KOPT-K1 (cell line): ENCODE results near the gene CHST11.
A peak's percentile ranks its signal among the peaks of the same experiment; 100 is the strongest.

Source experiments
- H3K27ac ChIP-seq: fragments of 200-600 bp; sonication (generic); 2 replicates; pipeline ENCODE4 v1.5.1; 2016; ENCODE audit warnings: antibody characterized with exemption, mild to moderate bottlenecking, low read depth, low read length; ENCODE audit not compliant: poor library complexity, severe bottlenecking
- H3K36me3 ChIP-seq: fragments of 200-600 bp; sonication (generic); 2 replicates; pipeline ENCODE4 v1.5.1; 2017; ENCODE audit warnings: antibody characterized with exemption, mild to moderate bottlenecking, low read length, moderate library complexity; ENCODE audit not compliant: insufficient read depth
- H3K9me3 ChIP-seq: fragments of 200-600 bp; sonication (generic); 2 replicates; pipeline ENCODE4 v1.5.1; 2017; ENCODE audit warnings: antibody characterized with exemption, low read length, mild to moderate bottlenecking; ENCODE audit not compliant: insufficient read depth, poor library complexity, severe bottlenecking

The CHST11 gene

DNA sequence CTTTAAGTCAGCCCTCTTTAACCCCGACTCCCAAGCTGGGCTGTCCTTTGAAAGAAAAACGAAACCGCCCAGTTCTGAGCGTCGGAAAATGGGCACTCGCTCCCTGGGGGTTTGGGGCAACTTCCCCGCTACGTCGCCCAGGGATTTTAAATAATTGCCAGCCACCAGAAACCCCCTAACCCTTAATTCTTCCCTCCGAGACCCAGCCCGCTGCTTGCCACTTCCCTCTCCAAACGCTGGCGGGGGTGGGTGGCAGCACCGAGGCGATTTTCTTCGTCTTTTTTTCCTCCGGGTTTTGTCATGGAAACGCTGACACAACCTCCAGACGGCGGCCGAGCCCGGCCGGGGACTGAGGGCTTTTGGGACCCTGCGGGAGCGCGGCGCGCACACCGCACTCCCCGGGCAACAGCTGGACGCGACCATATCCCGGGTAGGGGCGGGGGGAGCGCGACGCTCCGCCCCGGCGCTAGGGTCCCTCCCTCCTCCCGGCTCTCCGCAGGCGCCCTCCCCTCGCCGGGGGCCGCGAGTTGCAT is at the start of gene CHST11:
CHST11 (plus strand) TSS at position 532 of the 533 bp plus-strand sequence.
- no peaks in the 10 kb centered on the region for H3K9me3 ChIP-seq
- H3K36me3 ChIP-seq, result peaks cover 34% of the 10 kb centered on the region
- H3K27ac ChIP-seq, result peak within 1 kb of the TSS; percentile 96

DNA sequence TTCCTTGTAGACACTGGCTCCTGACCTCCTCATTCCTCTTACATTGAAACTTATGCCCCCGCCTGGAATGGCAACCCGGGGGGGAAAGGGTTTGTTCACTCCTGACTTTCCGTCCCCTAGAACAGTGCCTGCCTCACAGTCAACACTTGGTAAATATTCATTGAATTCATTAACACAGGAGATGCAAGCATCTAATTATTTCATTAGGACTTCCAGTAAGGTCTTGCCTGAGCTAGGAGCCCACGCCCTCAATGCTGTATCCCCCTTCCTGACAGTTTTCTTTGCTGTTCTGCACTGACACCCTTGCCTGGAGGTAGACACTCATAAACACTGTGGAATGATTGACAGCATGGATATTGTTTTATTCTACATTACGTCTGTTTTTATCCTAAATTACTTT is 49.3 kb upstream of the CHST11 start:
- Histone ChIP-seq H3K9me3 (no peaks in the 10 kb centered on the region), H3K36me3 (no peaks in the 10 kb centered on the region), H3K27ac (no peak overlapping the region)

DNA sequence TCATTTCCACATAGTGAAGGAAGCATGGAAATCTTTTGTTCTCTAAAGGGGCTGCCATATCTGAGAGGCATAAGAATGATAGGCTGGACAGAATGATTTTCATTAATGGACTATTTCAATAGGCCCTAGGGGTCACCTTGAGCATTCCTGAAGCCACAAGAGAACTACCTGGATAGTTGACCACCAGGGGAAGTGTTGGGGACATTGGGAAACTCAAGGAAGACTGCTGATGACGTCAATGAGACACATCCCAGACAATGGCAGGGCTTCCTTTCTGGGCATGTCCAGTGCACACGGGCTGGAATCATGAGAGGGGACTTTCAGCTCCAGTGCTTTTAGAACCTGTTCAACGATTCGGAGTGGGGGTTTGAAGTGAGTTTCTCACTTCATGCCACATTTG is 48.8 kb upstream of the CHST11 start:
- H3K9me3 ChIP-seq, result no peaks in the 10 kb centered on the region
- H3K36me3 ChIP-seq, result no peaks in the 10 kb centered on the region
- H3K27ac ChIP-seq, result no peak overlapping the region

DNA sequence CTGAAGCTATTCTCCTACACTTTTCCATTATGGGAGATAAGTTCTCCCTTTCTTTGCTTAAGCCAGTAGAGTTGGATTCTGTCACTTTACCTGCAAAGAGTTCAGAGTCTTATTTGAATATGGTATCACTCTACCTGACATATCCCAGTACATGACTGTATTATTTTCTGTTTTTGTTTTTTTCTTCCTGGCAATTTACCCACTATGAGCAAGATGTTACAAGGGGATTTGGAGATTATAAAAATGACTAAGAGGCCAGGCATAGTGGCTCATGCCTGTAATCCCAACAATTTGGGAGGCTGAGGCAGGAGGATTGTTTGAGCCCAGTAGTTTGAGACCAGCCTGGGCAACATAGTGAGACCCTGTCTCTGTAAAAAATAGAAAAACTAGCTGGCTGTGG is 46.4 kb upstream of the CHST11 start:
- Histone ChIP-seq H3K27ac (no peak overlapping the region), H3K9me3 (no peaks in the 10 kb centered on the region), H3K36me3 (no peaks in the 10 kb centered on the region)

DNA sequence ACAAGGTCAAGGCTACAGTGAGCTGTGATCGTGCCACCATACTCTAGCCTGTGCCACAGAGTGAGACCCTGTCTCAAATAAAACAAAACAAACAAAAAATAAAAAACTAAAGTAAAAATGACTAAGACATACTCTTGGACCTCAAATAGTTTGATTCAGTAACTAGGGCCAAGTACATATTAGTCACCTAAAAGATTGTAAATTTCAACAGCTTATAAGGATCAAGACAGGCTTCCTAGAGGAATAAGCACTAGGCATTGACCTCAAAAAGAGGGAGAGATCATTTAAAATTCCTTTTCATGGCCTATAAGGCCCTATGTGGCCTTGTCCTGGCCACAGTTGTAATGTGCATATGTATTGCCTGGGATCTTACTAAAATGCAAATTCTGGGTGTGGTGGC is 46.0 kb upstream of the CHST11 start:
- H3K36me3 ChIP-seq, result no peaks in the 10 kb centered on the region
- H3K9me3 ChIP-seq, result no peaks in the 10 kb centered on the region
- no peak overlapping the region for H3K27ac ChIP-seq

DNA sequence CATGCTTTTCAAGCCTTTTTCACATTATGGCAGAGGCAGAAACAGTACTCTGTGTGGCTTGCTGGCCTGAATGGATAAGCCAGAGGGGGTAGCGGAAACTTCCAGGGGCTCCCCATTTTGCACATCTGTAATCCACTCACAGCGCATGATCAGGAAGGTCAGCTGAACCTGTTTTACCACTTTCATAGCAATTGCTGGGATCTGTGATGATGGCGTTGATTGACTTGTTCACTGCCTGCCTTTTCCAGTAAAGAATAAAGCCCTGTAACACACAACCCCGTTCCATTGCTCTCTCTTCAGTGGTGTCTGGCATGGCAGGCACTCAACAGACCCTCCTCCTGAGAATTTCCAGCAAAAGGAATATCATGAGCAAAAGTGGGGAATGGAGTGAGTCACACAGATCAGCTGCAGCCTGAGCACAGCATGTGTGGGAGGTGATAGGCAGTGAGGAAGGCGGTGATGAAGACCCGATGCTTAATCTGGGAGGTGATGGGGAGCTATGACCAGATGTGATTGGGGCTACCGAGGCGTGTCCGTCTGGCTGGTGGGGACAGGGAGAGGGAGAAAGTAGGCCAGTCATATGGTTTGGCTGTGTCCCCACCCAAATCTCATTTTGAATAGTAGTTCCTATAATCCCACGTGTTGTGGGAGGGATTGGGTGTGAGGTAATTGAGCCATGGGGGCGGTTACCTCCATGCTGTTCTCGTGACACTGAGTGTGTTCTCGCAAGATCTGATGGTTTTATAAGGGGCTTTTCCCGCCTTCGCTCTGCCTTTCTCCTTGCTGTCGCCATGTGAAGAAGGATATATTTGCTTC is 44.7 kb upstream of the CHST11 start:
- no peak overlapping the region for H3K27ac ChIP-seq
- H3K9me3 ChIP-seq, result no peaks in the 10 kb centered on the region
- H3K36me3 ChIP-seq, result no peaks in the 10 kb centered on the region

DNA sequence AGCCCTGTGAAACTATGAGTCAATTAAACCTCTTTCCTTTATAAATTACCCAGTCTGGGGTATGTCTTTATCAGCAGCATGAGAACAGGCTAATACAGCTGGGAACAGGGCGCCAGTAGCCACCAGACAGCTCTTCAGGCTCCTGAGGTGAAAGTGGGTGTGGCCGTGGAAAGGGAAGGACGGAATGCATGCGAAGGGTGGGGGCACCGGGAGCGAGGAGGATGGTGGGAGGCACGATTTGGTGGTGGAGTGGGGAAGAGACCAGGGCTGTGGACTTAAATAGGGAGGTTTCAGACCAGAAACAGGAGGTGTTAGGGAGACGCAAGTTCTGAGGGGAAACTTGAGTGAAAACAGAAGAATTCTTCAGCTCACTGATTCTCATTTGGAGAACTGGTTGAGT is 44.1 kb upstream of the CHST11 start:
- Histone ChIP-seq H3K9me3 (no peaks in the 10 kb centered on the region), H3K36me3 (no peaks in the 10 kb centered on the region), H3K27ac (no peak overlapping the region)

DNA sequence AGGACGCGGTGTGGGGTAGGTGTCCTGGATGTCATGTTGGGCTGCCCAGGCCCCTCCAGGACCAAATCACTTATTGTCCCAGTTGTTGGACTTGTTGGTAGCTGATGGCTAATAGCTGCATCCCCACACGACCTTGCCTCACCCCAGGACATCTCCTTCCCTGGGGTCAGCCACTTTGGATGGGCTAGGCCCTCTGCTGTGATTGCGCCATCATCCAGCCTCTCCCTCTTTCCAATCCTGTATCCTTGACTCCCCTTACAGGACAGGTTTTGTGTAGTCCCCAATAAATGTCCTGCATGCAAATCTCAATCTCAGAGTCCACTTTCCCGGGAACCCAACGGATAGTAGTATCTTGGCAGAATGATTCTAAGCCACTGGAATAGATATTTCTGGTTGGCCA is 43.4 kb upstream of the CHST11 start:
- Histone ChIP-seq H3K36me3 (no peaks in the 10 kb centered on the region), H3K27ac (no peak overlapping the region), H3K9me3 (no peaks in the 10 kb centered on the region)

DNA sequence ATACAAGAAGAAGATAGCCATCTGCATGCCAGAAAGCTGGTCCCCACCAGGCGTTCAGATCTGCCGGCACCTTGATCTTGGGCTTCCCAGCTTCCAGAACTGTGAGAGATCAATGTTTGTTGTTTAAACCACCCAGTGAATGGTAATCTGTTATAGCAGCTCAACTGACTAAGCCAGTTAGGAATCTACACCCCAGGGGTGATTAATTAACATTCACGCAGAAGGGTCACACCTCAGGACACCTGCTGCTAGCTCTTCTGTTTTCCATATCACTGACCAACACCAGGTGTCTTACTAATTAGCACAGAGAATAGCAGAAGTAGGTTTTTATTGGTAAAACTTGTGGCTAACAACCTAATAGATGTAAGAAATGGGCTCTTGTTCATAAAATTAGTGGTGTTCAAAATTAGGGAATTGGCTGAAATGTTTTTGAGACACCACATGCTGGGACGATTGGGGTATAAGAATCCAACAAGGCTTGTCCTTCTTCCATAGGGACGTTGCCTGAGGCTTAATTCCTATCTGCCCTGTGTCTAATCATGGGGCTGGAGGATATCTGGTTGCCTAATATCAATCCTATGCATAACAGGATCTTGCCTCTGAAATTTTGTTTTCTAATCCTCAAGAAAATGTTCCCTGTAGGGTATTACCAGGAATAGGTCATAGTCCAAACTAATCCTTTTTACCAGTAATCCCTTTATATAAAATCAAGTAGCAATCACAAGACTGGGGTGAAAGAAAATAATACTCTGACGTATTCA is 42.0 kb upstream of the CHST11 start:
- Histone ChIP-seq H3K36me3 (no peaks in the 10 kb centered on the region), H3K27ac (no peak overlapping the region)

DNA sequence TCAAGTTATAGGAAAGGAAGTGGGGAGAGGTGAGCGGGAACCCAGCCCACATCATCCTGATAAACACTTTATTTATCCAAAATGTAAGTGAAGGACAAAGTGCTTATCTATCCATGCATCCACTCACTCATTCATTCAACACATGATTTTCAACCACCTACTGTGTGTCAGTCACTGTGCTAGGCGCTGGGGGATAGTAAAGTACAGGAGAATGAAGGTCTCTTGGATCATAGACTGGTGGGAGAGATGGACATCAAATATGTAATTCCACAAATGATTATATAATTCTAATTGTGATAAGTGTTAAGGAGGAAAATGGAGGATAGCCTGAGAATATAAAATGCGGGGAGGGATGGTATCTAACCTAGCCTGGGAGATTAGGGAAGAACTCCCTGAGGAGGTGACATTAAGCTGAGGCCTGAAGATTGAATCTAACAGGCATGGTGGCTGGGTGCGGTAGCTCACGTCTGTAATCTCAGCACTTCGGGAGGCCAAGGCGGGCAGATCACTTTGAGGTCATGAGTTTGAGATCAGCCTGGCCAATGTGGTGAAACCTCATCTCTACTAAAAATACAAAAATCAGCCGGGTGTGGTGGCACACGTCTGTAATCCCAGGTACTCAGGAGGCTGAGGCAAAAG is 41.3 kb upstream of the CHST11 start:
- no peaks in the 10 kb centered on the region for H3K9me3 ChIP-seq
- no peaks in the 10 kb centered on the region for H3K36me3 ChIP-seq
- H3K27ac ChIP-seq, result peak overlapping the region; percentile 41

More for the DNA sequence above, 42.0 kb upstream of the CHST11 start:
- no peaks in the 10 kb centered on the region for H3K9me3 ChIP-seq

DNA sequence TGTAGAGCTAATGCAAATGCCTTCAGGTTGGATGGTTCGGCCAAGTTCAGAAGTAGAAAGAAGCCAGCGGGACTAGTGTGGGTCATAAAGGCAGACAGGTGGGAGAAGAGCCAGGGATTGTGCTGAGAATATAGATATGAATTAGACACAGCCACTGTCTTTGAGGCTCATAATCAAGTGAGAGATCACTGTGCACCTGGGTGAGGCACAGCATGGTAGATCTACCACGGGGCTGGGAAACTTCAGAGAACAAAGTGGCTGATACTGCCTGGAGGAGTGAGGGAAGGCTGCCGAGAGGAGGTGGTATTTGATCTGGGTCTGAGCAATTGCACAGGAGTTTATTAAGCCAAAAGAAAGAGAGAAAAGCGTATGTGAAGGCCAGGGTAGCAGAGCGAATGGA is 40.6 kb upstream of the CHST11 start:
- Histone ChIP-seq H3K9me3 (no peaks in the 10 kb centered on the region), H3K27ac (peak overlapping the region; percentile 41), H3K36me3 (no peaks in the 10 kb centered on the region)

DNA sequence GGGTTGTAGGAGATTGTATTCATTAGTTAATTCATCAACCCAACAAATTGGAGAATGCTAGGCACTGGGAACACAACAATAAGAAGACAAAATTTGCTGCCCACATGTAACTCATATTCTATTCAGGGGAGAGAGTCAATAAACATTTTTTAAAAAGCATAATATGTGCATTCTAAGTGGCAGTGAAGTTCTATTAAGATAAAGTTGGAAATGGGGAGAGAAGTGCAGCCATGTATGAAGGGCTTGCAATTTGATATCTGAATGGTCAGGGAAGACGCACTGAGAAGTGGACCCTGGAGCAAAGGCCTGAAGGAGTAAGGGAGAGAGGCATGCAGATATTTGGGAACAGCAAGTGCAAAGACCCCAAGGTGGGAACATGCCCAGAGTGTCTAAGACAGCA is 40.2 kb upstream of the CHST11 start:
- H3K27ac ChIP-seq, result peak overlapping the region; percentile 3
- no peaks in the 10 kb centered on the region for H3K36me3 ChIP-seq
- H3K9me3 ChIP-seq, result no peaks in the 10 kb centered on the region

DNA sequence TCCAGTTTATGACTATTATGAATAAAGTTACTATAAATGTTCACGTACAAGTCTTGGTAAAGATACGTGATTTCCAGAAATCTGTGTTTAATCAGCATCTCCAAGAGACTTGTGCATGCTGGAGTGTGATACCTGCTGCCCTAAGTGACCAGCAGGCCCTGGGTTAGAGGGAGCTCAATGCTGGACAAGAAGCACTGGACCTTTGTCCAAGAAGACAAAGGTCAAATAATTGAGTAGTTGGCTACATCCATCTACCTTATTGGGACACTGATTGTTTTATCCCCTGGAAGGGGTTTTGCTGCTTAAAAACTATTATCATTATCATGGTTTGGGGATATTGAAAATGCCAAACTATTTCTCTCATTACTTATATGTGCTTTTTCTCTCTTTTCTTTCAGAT is 37.0 kb upstream of the CHST11 start:
- H3K27ac ChIP-seq, result no peak overlapping the region
- no peaks in the 10 kb centered on the region for H3K36me3 ChIP-seq
- H3K9me3 ChIP-seq, result peaks cover 7% of the 10 kb centered on the region

DNA sequence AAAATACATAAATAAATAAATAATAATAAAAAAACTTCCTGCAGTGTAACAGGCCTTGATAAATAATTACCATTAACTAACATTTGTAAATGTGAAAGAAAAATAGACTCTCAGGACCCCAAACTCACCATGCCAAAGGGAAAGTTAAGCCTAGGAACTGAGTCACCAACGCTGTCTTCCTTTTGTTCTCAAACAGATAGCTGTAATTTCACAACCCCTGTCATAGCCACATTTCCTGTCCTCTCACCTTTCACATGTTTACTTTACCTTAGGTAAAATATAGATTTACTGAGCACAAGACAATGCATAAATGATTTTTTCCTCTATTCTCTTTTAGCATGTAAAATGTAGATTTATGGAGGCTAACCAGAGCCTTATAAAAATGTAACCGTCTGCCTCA is 35.9 kb upstream of the CHST11 start:
- Histone ChIP-seq H3K36me3 (no peaks in the 10 kb centered on the region), H3K9me3 (peaks cover 7% of the 10 kb centered on the region), H3K27ac (no peak overlapping the region)

DNA sequence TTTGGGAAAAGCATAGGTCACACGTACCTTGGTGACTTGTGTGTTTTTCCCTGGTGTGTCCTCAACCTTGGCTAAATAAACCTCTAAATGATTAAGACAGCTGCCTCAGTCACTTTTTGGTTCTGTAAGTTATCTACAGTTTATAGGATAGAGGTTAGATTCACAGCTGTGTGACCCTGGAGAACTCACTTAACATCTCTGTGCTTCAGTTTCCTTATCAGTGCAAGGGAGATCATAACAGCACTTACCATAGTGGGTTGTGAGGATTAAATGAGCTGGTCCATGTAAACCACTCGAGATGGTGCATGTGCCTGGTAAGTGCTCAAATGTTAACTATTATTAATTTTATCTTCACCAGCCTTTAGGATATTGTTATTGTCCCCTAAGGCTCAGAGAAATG is 35.4 kb upstream of the CHST11 start:
- H3K9me3 ChIP-seq, result peaks cover 7% of the 10 kb centered on the region
- no peak overlapping the region for H3K27ac ChIP-seq

More for the DNA sequence above, 35.4 kb upstream of the CHST11 start:
- H3K36me3 ChIP-seq, result no peaks in the 10 kb centered on the region
